Activated naive CD4-positive, alpha-beta T cell (primary cell): ENCODE results near the gene NFIC.
"Not testable (repeated sequence)": the region's sequence is repeated elsewhere in the genome, so short reads cannot be mapped to it uniquely, and the experiment has no call there.

Experiments
- DNase-seq, 4 experiments: peaks; one replicate each; lab custom pipeline; 2025; lab: John Stamatoyannopoulos, UW

The NFIC gene

DNA sequence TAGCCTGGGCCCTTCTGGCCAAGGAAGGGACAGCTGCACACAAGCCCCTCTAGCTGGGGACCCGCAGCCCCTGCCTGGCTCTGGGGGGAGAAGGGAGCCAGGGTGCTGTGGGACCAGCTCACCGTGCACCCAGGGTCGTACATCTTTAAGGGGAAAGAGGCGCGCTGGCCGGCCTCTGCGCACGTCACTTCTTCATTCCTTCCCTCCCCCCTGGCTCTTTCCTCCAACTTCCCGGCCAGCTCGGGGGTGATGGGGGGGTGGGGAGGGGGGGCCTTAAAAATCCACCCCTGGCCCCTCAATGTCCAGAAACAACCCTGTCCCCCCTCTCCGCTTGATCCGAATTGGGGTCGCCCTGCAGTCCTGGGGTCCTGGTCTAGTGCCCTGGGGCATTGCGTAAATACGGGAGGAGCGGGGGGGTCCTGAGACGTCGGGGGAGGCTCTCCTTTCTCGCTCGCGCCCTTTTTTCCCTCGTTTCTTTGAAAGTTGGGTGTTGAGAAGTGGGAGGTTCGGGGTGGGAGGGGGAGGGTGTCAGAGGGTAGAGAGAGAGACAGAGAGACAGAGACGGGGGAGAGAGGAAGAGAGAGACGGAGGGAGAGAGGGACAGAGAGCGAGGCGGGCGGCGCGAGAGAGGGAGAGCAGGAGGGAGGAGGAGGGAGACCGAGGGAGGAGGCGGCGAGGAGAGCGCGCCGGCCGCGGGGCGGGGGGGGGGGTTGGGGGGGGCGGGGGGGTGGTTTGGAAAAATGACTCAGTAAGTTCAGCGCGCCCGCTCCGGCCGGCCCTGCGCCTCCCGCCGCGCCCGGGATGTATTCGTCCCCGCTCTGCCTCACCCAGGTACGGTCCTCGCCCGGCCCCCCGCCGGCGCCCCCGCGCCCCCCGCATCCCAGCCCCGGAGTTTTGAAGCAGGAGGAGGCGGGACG is at the start of gene NFIC:
Gene NFIC, plus strand, starts transcription at position 748 of the 917 bp plus-strand sequence. Its CDS starts 54 bp downstream, at position 802.
- peak in 1 of 4 experiments; percentile 24 for DNase-seq

- no peak for DNase-seq
Observed at GRCh38 chr19:3316659-3317207, 49.6 kb upstream of the NFIC start.

DNA sequence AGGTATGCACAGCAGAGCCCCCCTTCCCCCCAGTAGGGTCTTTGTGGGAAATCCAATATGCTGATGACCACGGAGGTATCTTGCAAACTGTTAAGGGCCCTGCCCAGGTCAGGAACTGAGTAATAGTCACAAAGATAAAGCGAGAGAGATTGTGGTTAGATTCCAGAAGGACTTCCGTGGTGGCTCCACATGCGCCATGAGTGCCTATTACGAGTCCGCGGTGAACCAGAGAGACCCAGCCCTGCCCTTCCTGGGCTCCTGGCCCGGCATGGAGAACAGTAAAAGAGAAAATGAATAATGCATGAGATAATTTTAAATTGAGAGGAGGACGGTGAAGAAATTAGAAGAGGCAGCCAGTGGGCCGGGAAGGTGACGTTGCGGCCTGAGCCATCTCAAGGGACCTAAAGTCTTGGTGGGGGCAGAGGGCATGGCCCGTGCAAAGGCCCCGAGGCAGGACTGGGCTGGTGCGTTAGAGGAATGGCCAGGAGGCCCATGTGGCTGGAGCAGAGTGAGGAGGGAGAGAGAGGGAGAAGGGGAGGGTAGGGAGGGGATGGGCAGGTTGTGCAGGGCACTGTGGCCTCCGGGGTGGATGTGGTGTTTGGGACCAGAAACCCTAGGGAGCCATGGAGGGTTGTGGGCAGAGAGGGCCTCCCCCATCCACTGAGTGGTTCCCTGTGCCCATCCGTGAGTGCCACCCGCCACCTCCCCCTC is 46.6 kb upstream of the NFIC start:
- DNase-seq, result no peak

DNA sequence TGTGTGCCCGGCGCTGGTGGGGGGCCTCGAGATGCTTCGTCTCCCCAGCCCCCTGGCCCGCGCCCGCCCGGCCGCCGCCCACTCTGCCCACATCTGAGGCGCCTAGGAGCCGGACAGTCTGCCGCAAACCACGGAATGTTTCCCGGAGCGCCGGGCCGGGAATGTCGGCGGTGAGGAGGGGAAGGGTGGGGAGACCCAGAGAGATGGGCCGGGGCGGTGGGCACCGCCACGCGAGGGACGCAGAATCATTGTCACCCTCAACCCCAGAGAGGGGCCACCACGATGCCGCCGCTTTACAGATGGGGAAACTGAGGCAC is 46.1 kb upstream of the NFIC start:
- no peak for DNase-seq

DNA sequence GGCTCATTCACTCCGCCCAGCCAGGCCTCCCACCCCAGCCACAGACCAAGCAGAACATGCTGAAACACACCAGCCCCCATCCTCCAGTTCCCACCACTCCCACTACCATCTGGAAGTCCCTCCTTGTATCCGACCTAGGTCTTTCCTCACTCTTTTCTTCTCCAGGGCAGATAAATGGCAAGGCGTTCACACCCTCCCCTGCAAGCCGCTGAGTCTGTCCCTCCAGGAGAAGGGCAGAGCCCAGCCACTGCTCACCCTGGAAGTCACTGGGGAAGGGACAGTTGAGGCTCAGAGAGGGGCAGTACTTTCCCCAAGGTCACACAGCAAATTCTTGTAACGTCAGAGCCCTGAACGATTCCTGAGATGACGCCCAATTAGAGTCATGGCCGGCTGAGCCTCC is 45.5 kb upstream of the NFIC start:
- DNase-seq, result no peak

DNA sequence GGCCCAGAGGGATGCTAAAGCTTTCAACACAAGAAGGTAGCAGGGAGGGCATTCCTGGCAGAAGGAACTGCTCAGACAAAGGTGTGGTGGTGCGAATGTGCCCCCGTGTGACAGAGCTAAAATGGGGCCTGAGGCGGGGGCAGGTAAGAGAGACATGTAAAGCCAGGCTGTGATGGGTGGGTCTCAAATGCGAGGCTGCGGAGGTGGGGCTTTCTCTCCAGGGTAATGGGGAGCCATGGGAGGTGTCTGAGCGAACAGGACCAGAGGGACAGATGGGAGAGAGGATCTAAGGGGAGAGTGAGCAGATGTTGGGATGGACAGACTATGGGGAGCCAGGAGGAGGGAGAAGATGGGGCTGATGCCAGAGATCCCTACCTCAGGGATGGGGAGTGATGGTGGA is 44.7 kb upstream of the NFIC start:
- DNase-seq, result no peak

GRCh38 chr19:3322199-3322978 is 44.0 kb upstream of the NFIC start:
- no peak for DNase-seq

GRCh38 chr19:3323026-3323425 is 43.4 kb upstream of the NFIC start:
- no peak for DNase-seq

DNA sequence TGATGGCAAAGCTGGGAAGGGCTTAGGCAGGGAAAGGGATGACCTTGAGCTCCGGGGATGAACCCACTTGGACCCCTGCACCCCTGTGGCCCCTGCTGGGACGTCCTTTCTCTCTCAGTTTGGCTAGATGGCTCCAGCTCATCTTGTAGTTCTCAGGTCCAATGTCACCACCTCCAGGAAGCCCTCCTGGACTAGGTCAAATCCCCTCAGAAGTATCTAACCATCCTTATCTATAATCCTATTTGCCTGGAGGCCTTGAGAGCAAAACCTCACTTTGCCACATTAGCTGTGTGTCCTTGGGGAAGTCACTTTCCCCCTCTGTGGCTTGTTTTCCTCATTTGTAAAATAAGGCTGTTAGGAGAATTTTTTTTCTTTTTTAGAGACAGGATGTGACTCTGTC is 42.7 kb upstream of the NFIC start:
- DNase-seq, result no peak

DNA sequence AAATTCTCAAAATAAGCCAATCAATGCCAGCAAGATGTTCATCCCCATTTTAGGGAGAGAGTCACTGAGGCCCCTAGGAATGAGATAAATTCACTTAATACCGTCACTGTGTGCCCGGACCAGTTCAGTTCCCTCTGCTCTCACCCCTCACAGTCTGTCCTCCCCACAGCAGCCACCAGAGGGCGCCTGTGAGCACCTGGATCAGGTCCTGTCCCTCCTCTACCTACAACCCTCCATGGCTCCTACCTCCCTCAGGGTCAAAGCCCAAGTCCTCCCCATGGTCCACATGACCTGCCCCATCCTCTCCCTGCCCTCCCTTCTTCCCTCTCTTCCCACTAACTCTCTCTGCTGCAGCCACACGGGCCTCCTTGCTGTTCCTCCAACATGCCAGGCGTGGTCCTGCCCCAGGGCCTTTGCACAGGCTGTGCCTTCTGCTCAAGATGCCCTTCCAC is 42.0 kb upstream of the NFIC start:
- peak; percentile 67 to 74 (median 68) for DNase-seq

- DNase-seq, result no peak
Observed at GRCh38 chr19:3325451-3325850, 40.9 kb upstream of the NFIC start.

GRCh38 chr19:3328743-3329142 is 37.6 kb upstream of the NFIC start:
- DNase-seq, result no peak

GRCh38 chr19:3330047-3330446 is 36.3 kb upstream of the NFIC start:
- no peak for DNase-seq

DNA sequence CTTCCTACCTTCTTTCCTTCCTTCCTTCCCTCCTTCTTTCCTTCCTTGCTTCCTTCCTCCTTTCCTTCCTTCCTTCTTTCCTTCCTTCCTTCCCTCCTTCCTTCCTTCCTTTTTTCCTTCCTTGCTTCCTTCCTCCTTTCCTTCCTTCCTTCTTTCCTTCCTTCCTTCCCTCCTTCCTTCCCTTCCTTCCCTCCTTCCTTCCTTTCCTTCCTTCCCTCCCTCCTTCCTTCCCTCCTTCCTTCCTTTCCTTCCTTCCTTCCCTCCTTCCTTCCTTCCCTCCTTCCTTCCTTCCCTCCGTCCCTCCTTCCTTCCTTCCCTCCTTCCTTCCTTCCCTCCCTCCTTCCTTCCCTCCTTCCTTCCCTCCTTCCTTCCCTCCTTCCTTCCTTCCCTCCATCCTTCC is 34.2 kb upstream of the NFIC start:
- DNase-seq, result not testable (repeated sequence)

DNA sequence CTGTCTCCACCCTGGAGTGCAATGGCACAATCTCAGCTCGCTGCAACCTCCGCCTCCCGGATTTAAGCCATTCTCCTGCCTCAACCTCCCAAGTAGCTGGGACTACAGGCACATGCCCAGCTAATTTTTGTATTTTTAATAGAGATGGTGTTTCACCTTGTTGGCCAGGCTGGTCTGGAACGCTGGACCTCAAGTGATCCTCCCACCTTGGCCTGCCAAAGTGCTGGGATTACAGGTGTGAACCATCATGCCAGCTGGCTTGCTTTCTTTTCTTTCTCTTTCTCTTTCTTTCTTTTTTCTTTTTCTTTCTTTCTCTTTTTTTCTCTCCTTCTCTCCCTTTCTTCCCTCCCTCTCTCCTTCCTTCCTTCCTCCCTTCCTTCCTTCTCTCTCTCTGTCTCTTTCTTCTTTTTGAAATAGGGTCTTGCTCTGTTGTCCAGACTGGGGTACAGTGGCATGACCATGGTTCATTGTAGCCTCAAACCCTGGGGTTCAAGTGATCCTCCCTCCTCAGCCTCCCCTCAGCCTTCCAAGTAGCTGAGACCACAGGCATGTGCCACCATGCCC is 33.3 kb upstream of the NFIC start:
- no peak for DNase-seq

GRCh38 chr19:3333662-3334061 is 32.7 kb upstream of the NFIC start:
- no peak for DNase-seq

DNA sequence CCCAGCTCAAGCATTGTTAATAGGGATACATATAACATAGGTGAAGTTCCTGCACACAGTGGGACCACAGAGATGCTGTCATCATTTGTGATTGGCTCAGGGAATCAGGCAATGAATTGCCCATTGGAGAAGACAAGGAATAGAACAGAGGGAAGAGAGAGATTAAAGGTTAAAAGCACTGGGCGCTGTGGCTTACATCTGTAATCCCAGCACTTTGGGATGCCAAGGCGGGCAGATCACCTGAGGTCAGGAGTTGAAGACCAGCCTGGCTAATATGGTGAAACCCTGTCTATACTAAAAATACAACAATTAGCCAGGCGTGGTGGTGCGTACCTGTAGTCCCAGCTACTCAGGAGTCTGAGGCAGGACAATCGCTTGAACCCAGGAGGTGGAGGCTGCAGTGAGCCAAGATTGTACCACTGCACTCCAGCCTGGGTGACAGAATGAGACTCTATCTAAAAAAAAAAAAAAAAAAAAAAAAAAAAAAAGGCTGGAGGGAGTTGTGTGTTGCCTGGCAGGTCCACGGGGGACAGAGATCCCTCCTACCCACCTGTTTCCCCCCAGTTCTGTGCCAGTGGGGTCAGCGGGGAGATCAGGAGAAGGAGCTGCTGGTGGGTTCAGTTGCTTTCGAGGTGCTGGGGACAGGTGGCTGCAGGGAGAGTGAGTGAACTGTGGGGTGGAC is 31.5 kb upstream of the NFIC start:
- not testable (repeated sequence) for DNase-seq

- DNase-seq, result no peak
Observed at GRCh38 chr19:3335431-3336350, 30.7 kb upstream of the NFIC start.

- no peak for DNase-seq
Observed at GRCh38 chr19:3336351-3336679, 30.1 kb upstream of the NFIC start.
